Activated B cell treated with CpG ODN at 0.5 μM for 24 hours (primary cell): ENCODE data around the gene ACAA2. TPM values are rescaled to one million over a fixed set of nuclear protein-coding genes. Genes with fewer than 3 reads are reported as not detected.

ENCODE experiments used
- ATAC-seq: fragments of 200-7000 bp; cut with Tn5 transposase; one replicate; pipeline ENCODE4 v1.10.0; 2021; ENCODE audit warnings: low read depth, mild to moderate bottlenecking, moderate library complexity
- CTCF ChIA-PET: fragments of 350-600 bp; sonication (Branson Sonifier 250); formaldehyde crosslinking; loops from one replicate; lab custom pipeline; 2021; ENCODE audit warnings: antibody characterized with exemption; lab: Charles Lee
- POLR2A ChIA-PET: fragments of 350-600 bp; sonication (Branson Sonifier 250); formaldehyde crosslinking; loops from one replicate; lab custom pipeline; 2021; ENCODE audit warnings: antibody characterized with exemption; lab: Charles Lee
- DNase-seq: peaks from one replicate; pipeline ENCODE4 v3.0.0; 2022
- H3K27ac Mint-ChIP-seq: one replicate; pipeline ENCODE4 v1.8.0; 2020; ENCODE audit warnings: mixed read lengths
- H3K27me3 Mint-ChIP-seq: one replicate; pipeline ENCODE4 v1.8.0; 2021; ENCODE audit warnings: mixed read lengths
- H3K36me3 Mint-ChIP-seq: one replicate; pipeline ENCODE4 v1.8.0; 2021; ENCODE audit warnings: low read depth, mixed read lengths
- H3K4me1 Mint-ChIP-seq: one replicate; pipeline ENCODE4 v1.8.0; 2021; ENCODE audit warnings: mixed read lengths
- H3K4me3 Mint-ChIP-seq: one replicate; pipeline ENCODE4 v1.8.0; 2020; ENCODE audit warnings: mild to moderate bottlenecking, mixed read lengths
- H3K9me3 Mint-ChIP-seq: one replicate; pipeline ENCODE4 v1.8.0; 2020; ENCODE audit warnings: mixed read lengths
- CTCF ChIP-seq: fragments of 200-600 bp; IDR thresholded peaks from one replicate; pipeline ENCODE4 v1.8.0; 2022; ENCODE audit warnings: antibody characterized with exemption, mild to moderate bottlenecking
- intact Hi-C: fragments of 100-400 bp; cut with micrococcal nuclease; formaldehyde crosslinking; loops from one replicate; pipeline ENCODE4 v1.15.1; 2024
- total RNA-seq: library from RNA; stranded (reverse); gene quantifications from 2 replicates; pipeline ENCODE4 v1.2.3, GENCODE V29; 2022

The ACAA2 gene
- total RNA-seq, 1 donor from 2014 or later, result 24.9 TPM

- Mint-ChIP-seq H3K4me3 (no peak overlapping the region), H3K4me1 (no peaks in the 10 kb centered on the region), H3K27ac (no peak overlapping the region), H3K36me3 (no peaks in the 10 kb centered on the region), H3K27me3 (peaks cover 13% of the 10 kb centered on the region), H3K9me3 (no peaks in the 10 kb centered on the region)
- ChIA-PET CTCF (no interaction called here), POLR2A (interaction anchor here (0.6 kb wide), 1 partner anchor 360 kb away, joined by 3 read pairs; no protein-coding TSS in a partner anchor)
- ATAC-seq, result no peak
- intact Hi-C loops, result no loop called here
- DNase-seq, result no peak
- no peak for TF ChIP-seq CTCF
Observed at GRCh38 chr18:49846361-49846662, 33.0 kb upstream of the ACAA2 start.

- CTCF ChIA-PET, result no interaction called here
- no peaks in the 10 kb centered on the region for H3K9me3 Mint-ChIP-seq
- POLR2A ChIA-PET, result interaction anchor here (0.6 kb wide), 1 partner anchor 359 kb away, joined by 3 read pairs; no protein-coding TSS in a partner anchor
- no peaks in the 10 kb centered on the region for H3K36me3 Mint-ChIP-seq
- no peak overlapping the region for H3K27ac Mint-ChIP-seq
- intact Hi-C loops, result no loop called here
- no peak overlapping the region for H3K4me3 Mint-ChIP-seq
- no peak for DNase-seq
- H3K4me1 Mint-ChIP-seq, result no peaks in the 10 kb centered on the region
- ATAC-seq, result no peak
- peaks cover 13% of the 10 kb centered on the region for H3K27me3 Mint-ChIP-seq
- TF ChIP-seq CTCF, result no peak
Observed at GRCh38 chr18:49845629-49846360, 32.5 kb upstream of the ACAA2 start.

GRCh38 chr18:49844903-49845302, 31.6 kb upstream of the ACAA2 start:
- POLR2A ChIA-PET, result no interaction called here
- ATAC-seq (no peak), DNase-seq (no peak)
- H3K9me3 Mint-ChIP-seq, result no peaks in the 10 kb centered on the region
- H3K4me1 Mint-ChIP-seq, result no peaks in the 10 kb centered on the region
- intact Hi-C loops, result no loop called here
- H3K27ac Mint-ChIP-seq, result no peak overlapping the region
- no peak for TF ChIP-seq CTCF
- no peaks in the 10 kb centered on the region for H3K36me3 Mint-ChIP-seq
- H3K27me3 Mint-ChIP-seq, result peaks cover 13% of the 10 kb centered on the region
- no peak overlapping the region for H3K4me3 Mint-ChIP-seq
- CTCF ChIA-PET, result no interaction called here

GRCh38 chr18:49843778-49844625, 30.7 kb upstream of the ACAA2 start:
- intact Hi-C loops, result no loop called here
- no peaks in the 10 kb centered on the region for H3K4me1 Mint-ChIP-seq
- CTCF ChIA-PET, result no interaction called here
- POLR2A ChIA-PET, result no interaction called here
- H3K27ac Mint-ChIP-seq, result no peak overlapping the region
- H3K27me3 Mint-ChIP-seq, result peaks cover 13% of the 10 kb centered on the region
- H3K9me3 Mint-ChIP-seq, result no peaks in the 10 kb centered on the region
- H3K4me3 Mint-ChIP-seq, result no peak overlapping the region
- TF ChIP-seq CTCF, result no peak
- H3K36me3 Mint-ChIP-seq, result no peaks in the 10 kb centered on the region
- DNase-seq, result no peak
- ATAC-seq, result no peak

GRCh38 chr18:49843131-49843530, 29.8 kb upstream of the ACAA2 start:
- Mint-ChIP-seq H3K36me3 (no peaks in the 10 kb centered on the region), H3K27ac (no peak overlapping the region), H3K4me1 (no peaks in the 10 kb centered on the region), H3K9me3 (no peaks in the 10 kb centered on the region), H3K27me3 (peaks cover 6% of the 10 kb centered on the region), H3K4me3 (no peak overlapping the region)
- DNase-seq, result no peak
- CTCF ChIA-PET, result no interaction called here
- intact Hi-C loops, result no loop called here
- no peak for ATAC-seq
- TF ChIP-seq CTCF, result no peak
- POLR2A ChIA-PET, result no interaction called here
